ENCODE data around the gene PLEKHA6.

Gene PLEKHA6

GRCh38 chr1:204199579-204199978, 160.2 kb downstream of the PLEKHA6 start:
- no peak for DNase-seq (ENCODE audit: extremely low read depth, low read depth)
- no peak for TF ChIP-seq CTCF (IDR thresholded peaks at IDR 0.05; ENCODE audit: low read depth, low read length)

GRCh38 chr1:204198348-204199340, 161.1 kb downstream of the PLEKHA6 start:
- TF ChIP-seq CTCF (IDR thresholded peaks at IDR 0.05; ENCODE audit: low read depth, low read length): no peak
- DNase-seq (ENCODE audit: extremely low read depth, low read depth): no peak

- no peak for DNase-seq (ENCODE audit: extremely low read depth, low read depth)
- no peak for TF ChIP-seq CTCF (IDR thresholded peaks at IDR 0.05; ENCODE audit: low read depth, low read length)
Measured at GRCh38 chr1:204197068-204197467, 162.7 kb downstream of the PLEKHA6 start.

- no peak for TF ChIP-seq CTCF (IDR thresholded peaks at IDR 0.05; ENCODE audit: low read depth, low read length)
- DNase-seq (ENCODE audit: extremely low read depth, low read depth): no peak
Measured at GRCh38 chr1:204196068-204196795, 163.5 kb downstream of the PLEKHA6 start, which contains the start of gene KISS1. TSS of gene KISS1 (minus strand) at chr1:204196491. CDS start at chr1:204192876, 3,615 bp downstream.

GRCh38 chr1:204194771-204195170, 165.0 kb downstream of the PLEKHA6 start:
- DNase-seq (ENCODE audit: extremely low read depth, low read depth): no peak
- TF ChIP-seq CTCF (IDR thresholded peaks at IDR 0.05; ENCODE audit: low read depth, low read length): no peak

- no peak for TF ChIP-seq CTCF (IDR thresholded peaks at IDR 0.05; ENCODE audit: low read depth, low read length)
- DNase-seq (ENCODE audit: extremely low read depth, low read depth): no peak
Measured at GRCh38 chr1:204194080-204194479, 165.6 kb downstream of the PLEKHA6 start.
